Measurements from ENCODE around the gene TCF12. TPM values are rescaled to one million over a fixed set of nuclear protein-coding genes. Genes with fewer than 3 reads are reported as not detected.
"Not testable (repeated sequence)": the region's sequence is repeated elsewhere in the genome, so short reads cannot be mapped to it uniquely, and the experiment has no call there.

TCF12 gene
- total RNA-seq, 3 donors from 2014 or later = 164 to 198 (median 174) TPM

DNA sequence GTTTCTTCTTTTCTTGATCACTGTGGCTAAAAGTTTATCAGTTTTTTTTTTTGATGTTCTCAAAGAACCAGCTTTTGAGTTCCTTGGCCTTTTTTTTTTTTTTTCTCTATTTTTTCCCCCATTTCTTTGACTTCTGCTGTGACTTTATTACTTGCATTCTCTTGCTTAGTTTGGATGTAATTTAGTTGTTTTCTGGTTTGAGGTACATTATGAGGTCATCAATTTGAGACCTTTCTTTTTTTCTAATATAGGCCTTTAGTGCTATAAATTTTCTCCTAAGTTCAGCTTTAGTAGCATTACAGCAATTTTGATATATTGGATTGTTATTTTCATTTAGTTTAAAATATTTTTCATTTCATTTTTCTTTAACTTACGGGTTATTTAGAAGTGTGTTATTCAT lies 35.3 kb downstream of the TCF12 start:
- TF ChIP-seq, protein P1, sequence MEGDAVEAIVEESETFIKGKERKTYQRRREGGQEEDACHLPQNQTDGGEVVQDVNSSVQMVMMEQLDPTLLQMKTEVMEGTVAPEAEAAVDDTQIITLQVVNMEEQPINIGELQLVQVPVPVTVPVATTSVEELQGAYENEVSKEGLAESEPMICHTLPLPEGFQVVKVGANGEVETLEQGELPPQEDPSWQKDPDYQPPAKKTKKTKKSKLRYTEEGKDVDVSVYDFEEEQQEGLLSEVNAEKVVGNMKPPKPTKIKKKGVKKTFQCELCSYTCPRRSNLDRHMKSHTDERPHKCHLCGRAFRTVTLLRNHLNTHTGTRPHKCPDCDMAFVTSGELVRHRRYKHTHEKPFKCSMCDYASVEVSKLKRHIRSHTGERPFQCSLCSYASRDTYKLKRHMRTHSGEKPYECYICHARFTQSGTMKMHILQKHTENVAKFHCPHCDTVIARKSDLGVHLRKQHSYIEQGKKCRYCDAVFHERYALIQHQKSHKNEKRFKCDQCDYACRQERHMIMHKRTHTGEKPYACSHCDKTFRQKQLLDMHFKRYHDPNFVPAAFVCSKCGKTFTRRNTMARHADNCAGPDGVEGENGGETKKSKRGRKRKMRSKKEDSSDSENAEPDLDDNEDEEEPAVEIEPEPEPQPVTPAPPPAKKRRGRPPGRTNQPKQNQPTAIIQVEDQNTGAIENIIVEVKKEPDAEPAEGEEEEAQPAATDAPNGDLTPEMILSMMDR (IDR thresholded peaks at IDR 0.05) = no peak
- TF ChIP-seq POLR2A (IDR thresholded peaks at IDR 0.05) (no peak), POLR2AphosphoS5 (IDR thresholded peaks at IDR 0.05) (no peak)
- no peak overlapping the region for H3K27ac ChIP-seq
- intact Hi-C loops (cut with DNase I; ENCODE audit: low total_unique reads) = no loop called here

DNA sequence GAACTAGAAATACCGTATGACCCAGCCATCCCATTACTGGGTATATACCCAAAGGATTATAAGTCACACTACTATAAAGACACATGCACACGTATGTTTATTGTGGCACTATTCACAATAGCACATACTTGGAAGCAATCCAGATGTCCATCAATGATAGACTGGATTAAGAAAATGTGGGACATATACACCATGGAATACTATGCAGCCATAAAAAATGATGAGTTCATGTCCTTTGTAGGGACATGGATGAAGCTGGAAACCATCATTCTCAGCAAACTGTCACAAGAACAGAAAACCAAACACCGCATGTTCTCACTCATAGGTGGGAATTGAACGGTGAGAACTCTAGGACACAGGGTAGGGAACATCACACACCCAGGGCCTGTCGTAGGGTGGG lies 36.6 kb downstream of the TCF12 start:
- H3K27me3 ChIP-seq; intact Hi-C loops (cut with DNase I; ENCODE audit: low total_unique reads); H3K27ac ChIP-seq; H3K4me1 ChIP-seq; H3K4me3 ChIP-seq; H3K9me3 ChIP-seq; DNase-seq (ENCODE audit: low spot score in 2 of 2); H3K36me3 ChIP-seq: not testable (repeated sequence)

More for the DNA sequence above, 35.3 kb downstream of the TCF12 start:
- peaks cover 0 to 7% of the 10 kb centered on the region in 2 donors for H3K9me3 ChIP-seq
- no peak for DNase-seq (ENCODE audit: low spot score in 2 of 2)
- H3K4me1 ChIP-seq = no peaks in the 10 kb centered on the region
- H3K4me3 ChIP-seq = no peak overlapping the region
- no peaks in the 10 kb centered on the region for H3K36me3 ChIP-seq
- H3K27me3 ChIP-seq = no peaks in the 10 kb centered on the region

DNA sequence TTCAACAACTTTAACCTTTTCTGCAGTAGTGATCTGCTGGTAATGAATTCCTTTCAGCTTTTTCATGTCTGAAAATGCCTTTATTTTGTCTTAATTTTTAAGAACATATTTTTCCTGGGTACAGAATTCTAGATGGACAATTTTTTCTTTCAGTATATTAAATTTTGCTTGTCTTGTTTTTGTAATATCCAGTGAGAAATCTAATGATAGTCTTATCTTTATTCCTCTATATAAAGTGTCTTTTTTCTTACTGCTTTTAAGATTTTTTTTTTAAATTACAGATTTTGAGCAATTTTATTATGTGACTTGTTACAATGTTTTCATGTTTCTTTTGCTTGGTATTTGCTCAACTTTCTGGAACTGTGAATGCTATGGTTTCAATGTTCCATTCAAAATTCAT lies 38.1 kb downstream of the TCF12 start:
- intact Hi-C loops (cut with DNase I; ENCODE audit: low total_unique reads) = no loop called here
- H3K4me3 ChIP-seq = no peak overlapping the region
- TF ChIP-seq POLR2A (IDR thresholded peaks at IDR 0.05) (no peak), POLR2AphosphoS5 (IDR thresholded peaks at IDR 0.05) (no peak)
- TF ChIP-seq, protein P1 (IDR thresholded peaks at IDR 0.05) = no peak
- no peak for DNase-seq (ENCODE audit: low spot score in 2 of 2)
- no peak overlapping the region for H3K27ac ChIP-seq
- H3K36me3 ChIP-seq = no peaks in the 10 kb centered on the region
- peaks cover 0 to 7% of the 10 kb centered on the region in 2 donors for H3K9me3 ChIP-seq
- no peaks in the 10 kb centered on the region for H3K4me1 ChIP-seq
- H3K27me3 ChIP-seq = no peaks in the 10 kb centered on the region

DNA sequence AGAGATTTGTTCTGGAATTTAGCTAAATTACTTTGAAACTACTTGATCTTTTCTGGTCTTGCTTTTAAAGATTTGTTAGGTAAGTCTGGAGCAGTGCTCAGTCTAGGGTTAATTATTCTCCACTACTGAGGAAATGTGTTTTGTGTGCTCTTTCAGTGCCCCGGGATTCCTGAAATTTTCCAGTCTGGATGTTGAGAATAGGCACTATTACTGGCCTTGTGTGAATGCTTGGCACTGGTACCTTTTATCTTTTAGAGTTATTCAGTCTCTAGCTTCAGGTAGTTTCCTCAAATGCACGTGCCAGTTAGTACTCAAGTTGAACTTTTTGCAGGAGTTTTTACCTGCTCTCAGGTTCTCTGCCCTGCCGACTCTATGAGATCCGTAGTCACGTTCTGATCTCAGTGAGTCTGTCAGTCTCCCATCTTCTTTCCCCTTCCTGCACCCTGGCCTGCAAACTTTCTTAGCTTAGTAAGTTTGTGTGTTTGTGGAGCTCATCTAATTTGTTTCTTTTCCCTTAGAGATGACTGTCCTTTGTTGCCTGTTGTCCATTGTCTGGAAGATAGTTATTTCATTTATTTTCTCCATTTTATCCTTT lies 39.5 kb downstream of the TCF12 start:
- no peaks in the 10 kb centered on the region for H3K27me3 ChIP-seq
- TF ChIP-seq, protein P1 (IDR thresholded peaks at IDR 0.05) = no peak
- TF ChIP-seq POLR2A (IDR thresholded peaks at IDR 0.05) (no peak), POLR2AphosphoS5 (IDR thresholded peaks at IDR 0.05) (no peak)
- H3K9me3 ChIP-seq = peaks cover 0 to 7% of the 10 kb centered on the region in 2 donors
- H3K36me3 ChIP-seq = no peaks in the 10 kb centered on the region
- intact Hi-C loops (cut with DNase I; ENCODE audit: low total_unique reads) = no loop called here
- H3K4me1 ChIP-seq = no peaks in the 10 kb centered on the region
- DNase-seq (ENCODE audit: low spot score in 2 of 2) = no peak
- no peak overlapping the region for H3K27ac ChIP-seq
- H3K4me3 ChIP-seq = no peak overlapping the region

DNA sequence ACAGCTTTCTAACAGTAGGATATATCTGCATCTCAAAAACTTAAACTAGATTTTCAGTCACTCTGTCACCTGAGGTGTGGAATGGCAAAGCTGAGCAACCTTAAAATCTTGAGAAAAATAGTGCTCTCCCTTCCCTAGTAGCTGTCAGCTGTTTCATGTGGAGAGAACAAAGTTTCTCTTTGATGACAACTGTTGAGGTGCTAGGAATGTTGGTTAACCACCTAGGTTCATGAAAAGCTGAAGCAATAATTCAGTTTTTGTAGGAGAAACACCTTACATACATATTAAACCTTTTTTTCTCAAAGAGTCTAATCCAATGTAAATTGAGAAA lies 40.8 kb downstream of the TCF12 start:
- Histone ChIP-seq H3K27me3 (no peaks in the 10 kb centered on the region), H3K36me3 (no peaks in the 10 kb centered on the region), H3K27ac (no peak overlapping the region), H3K4me1 (no peaks in the 10 kb centered on the region), H3K9me3 (peaks cover 0 to 7% of the 10 kb centered on the region in 2 donors), H3K4me3 (no peak overlapping the region)
- no peak for TF ChIP-seq POLR2A (IDR thresholded peaks at IDR 0.05)
- no peak for TF ChIP-seq POLR2AphosphoS5 (IDR thresholded peaks at IDR 0.05)
- TF ChIP-seq, protein P1 (IDR thresholded peaks at IDR 0.05) = no peak
- intact Hi-C loops (cut with DNase I; ENCODE audit: low total_unique reads) = no loop called here
- no peak for DNase-seq (ENCODE audit: low spot score in 2 of 2)

DNA sequence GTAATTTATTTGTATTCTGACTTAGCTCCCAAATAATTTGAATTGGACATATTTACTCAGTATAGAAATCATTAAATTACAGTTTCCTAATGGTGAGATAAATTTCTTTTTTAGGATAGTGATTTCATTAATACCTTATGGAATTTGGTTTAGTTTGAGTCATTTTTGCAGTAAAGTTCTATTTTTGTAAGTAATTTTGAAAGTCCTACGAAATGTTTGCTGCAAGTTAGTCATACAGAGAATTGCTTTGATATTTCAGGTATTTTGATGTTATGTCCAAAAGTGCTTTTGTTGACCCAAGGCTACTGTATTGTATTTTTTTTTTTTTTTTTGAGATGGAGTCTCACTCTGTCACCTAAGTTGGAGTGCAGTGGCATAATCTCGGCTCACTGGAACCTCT lies 41.7 kb downstream of the TCF12 start:
- no peak overlapping the region for H3K27ac ChIP-seq
- no peak for DNase-seq (ENCODE audit: low spot score in 2 of 2)
- no peak overlapping the region for H3K4me3 ChIP-seq
- H3K4me1 ChIP-seq = no peaks in the 10 kb centered on the region
- H3K9me3 ChIP-seq = peaks cover 0 to 7% of the 10 kb centered on the region in 2 donors
- TF ChIP-seq POLR2A (IDR thresholded peaks at IDR 0.05) (no peak), POLR2AphosphoS5 (IDR thresholded peaks at IDR 0.05) (no peak)
- TF ChIP-seq, protein P1 (IDR thresholded peaks at IDR 0.05) = no peak
- intact Hi-C loops (cut with DNase I; ENCODE audit: low total_unique reads) = no loop called here
- no peaks in the 10 kb centered on the region for H3K36me3 ChIP-seq
- no peaks in the 10 kb centered on the region for H3K27me3 ChIP-seq
